ENCODE data around the gene GPX2.

The GPX2 gene

DNA sequence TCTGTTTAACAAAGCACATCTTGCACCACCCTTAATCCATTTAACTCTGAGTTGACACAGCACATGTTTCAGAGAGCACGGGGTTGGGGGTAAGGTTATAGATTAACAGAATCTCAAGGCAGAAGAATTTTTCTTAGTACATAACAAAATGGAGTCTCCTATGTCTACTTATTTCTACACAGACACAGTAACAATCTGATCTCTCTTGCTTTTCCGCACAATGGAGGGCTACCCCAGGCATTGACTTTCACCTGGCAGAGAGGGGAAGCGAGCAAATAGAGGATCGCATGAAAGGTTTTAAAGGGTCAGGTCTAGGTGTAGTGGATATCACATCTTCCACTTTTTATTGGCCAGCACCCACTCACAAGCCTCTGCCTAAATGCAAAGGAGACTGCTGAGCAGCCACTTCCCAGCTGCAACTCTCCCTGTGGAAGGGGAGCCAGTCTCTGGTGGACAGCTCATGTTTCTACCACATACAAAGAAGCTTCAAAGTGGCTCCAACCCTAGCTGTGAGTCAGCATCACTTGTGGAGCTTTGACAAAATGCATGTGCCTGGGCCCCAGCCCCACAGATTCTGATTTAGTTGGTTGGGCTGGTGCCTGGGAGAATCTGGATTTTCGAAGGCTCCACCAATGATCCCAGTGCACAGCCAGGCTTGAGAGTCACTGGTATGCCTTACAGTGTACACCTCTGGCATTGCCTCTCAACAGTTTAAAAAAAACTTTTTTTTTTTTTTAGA lies 37.0 kb upstream of the GPX2 start:
- Histone ChIP-seq H3K36me3 (ENCODE audit: control insufficient read depth in 2 of 2, insufficient read depth in 1 of 2, low read length in 2 of 2) (no peaks in the 10 kb centered on the region), H3K9me3 (ENCODE audit: control insufficient read depth, insufficient read depth, low read depth, low read length) (no peaks in the 10 kb centered on the region), H3K27ac (ENCODE audit: extremely low read depth, low read depth, low read length) (no peak overlapping the region), H3K4me1 (ENCODE audit: control insufficient read depth, insufficient read depth, low read length) (no peaks in the 10 kb centered on the region), H3K4me3 (ENCODE audit: low read depth, low read length) (no peak overlapping the region)
- POLR2A ChIA-PET, result no interaction called here
- TF ChIP-seq FEZF1 (tag by site-specific recombination; IDR thresholded peaks at IDR 0.05) (no peak), ZBTB20 (tag by site-specific recombination; IDR thresholded peaks at IDR 0.05) (peak; percentile 68), ZNF174 (tag by site-specific recombination; IDR thresholded peaks at IDR 0.05) (no peak)
- TF ChIP-seq, protein P1, sequence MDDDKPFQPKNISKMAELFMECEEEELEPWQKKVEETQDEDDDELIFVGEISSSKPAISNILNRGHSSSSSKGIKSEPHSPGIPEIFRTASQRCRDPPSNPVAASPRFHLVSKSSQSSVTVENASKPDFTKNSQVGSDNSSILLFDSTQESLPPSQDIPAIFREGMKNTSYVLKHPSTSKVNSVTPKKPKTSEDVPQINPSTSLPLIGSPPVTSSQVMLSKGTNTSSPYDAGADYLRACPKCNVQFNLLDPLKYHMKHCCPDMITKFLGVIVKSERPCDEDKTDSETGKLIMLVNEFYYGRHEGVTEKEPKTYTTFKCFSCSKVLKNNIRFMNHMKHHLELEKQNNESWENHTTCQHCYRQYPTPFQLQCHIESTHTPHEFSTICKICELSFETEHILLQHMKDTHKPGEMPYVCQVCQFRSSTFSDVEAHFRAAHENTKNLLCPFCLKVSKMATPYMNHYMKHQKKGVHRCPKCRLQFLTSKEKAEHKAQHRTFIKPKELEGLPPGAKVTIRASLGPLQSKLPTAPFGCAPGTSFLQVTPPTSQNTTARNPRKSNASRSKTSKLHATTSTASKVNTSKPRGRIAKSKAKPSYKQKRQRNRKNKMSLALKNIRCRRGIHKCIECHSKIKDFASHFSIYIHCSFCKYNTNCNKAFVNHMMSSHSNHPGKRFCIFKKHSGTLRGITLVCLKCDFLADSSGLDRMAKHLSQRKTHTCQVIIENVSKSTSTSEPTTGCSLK (tag by site-specific recombination; IDR thresholded peaks at IDR 0.05), result no peak
- CTCF ChIA-PET, result interaction anchor here (0.7 to 2.6 kb wide), 2 partner anchors 28 to 87 kb away, joined by 3 to 18 read pairs; no protein-coding TSS in a partner anchor

DNA sequence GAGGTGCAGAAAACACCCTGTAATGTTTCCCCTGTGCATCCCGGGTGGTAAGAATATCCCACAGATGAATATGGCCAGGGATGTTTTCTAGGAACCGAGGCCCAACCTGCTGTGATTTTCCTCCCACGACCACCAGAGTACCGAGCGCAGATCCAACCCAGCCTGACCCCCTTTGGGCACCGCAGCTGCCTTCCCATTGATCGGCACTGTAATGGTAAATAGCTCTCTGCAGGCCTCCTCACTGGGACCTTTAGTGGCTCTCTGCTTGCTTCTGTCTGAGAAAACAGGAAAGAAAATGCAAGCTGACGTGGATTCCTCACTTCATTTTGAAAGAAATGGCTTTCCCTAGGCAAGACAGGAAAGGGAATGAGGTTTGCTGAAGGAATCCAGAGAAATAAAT lies 32.0 kb upstream of the GPX2 start:
- TF ChIP-seq ZNF174 (tag by site-specific recombination; IDR thresholded peaks at IDR 0.05) (no peak), ZNF121 (tag by site-specific recombination; IDR thresholded peaks at IDR 0.05) (no peak), ZFP37 (tag by site-specific recombination; IDR thresholded peaks at IDR 0.05) (no peak), ZNF473 (tag by site-specific recombination; IDR thresholded peaks at IDR 0.05) (no peak), SALL2 (tag by site-specific recombination; IDR thresholded peaks at IDR 0.05; ENCODE audit: borderline replicate concordance) (no peak), ZNF658 (tag by site-specific recombination; IDR thresholded peaks at IDR 0.05) (no peak)
- TF ChIP-seq, protein P2, sequence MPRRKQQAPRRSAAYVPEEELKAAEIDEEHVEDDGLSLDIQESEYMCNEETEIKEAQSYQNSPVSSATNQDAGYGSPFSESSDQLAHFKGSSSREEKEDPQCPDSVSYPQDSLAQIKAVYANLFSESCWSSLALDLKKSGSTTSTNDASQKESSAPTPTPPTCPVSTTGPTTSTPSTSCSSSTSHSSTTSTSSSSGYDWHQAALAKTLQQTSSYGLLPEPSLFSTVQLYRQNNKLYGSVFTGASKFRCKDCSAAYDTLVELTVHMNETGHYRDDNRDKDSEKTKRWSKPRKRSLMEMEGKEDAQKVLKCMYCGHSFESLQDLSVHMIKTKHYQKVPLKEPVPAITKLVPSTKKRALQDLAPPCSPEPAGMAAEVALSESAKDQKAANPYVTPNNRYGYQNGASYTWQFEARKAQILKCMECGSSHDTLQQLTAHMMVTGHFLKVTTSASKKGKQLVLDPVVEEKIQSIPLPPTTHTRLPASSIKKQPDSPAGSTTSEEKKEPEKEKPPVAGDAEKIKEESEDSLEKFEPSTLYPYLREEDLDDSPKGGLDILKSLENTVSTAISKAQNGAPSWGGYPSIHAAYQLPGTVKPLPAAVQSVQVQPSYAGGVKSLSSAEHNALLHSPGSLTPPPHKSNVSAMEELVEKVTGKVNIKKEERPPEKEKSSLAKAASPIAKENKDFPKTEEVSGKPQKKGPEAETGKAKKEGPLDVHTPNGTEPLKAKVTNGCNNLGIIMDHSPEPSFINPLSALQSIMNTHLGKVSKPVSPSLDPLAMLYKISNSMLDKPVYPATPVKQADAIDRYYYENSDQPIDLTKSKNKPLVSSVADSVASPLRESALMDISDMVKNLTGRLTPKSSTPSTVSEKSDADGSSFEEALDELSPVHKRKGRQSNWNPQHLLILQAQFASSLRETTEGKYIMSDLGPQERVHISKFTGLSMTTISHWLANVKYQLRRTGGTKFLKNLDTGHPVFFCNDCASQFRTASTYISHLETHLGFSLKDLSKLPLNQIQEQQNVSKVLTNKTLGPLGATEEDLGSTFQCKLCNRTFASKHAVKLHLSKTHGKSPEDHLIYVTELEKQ (tag by site-specific recombination; IDR thresholded peaks at IDR 0.05; ENCODE audit: borderline replicate concordance), result no peak
- TF ChIP-seq, protein P3, sequence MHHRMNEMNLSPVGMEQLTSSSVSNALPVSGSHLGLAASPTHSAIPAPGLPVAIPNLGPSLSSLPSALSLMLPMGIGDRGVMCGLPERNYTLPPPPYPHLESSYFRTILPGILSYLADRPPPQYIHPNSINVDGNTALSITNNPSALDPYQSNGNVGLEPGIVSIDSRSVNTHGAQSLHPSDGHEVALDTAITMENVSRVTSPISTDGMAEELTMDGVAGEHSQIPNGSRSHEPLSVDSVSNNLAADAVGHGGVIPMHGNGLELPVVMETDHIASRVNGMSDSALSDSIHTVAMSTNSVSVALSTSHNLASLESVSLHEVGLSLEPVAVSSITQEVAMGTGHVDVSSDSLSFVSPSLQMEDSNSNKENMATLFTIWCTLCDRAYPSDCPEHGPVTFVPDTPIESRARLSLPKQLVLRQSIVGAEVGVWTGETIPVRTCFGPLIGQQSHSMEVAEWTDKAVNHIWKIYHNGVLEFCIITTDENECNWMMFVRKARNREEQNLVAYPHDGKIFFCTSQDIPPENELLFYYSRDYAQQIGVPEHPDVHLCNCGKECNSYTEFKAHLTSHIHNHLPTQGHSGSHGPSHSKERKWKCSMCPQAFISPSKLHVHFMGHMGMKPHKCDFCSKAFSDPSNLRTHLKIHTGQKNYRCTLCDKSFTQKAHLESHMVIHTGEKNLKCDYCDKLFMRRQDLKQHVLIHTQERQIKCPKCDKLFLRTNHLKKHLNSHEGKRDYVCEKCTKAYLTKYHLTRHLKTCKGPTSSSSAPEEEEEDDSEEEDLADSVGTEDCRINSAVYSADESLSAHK (tag by site-specific recombination; IDR thresholded peaks at IDR 0.05), result no peak
- no peaks in the 10 kb centered on the region for H3K36me3 ChIP-seq (ENCODE audit: control insufficient read depth in 2 of 2, insufficient read depth in 1 of 2, low read length in 2 of 2)
- ChIA-PET POLR2A (no interaction called here), CTCF (interaction anchor here (0.6 to 1.6 kb wide), 4 partner anchors 9 to 562 kb away, joined by 3 to 5 read pairs (median 4); no protein-coding TSS in a partner anchor)
- no peak overlapping the region for H3K27ac ChIP-seq (ENCODE audit: extremely low read depth, low read depth, low read length)
- no peaks in the 10 kb centered on the region for H3K9me3 ChIP-seq (ENCODE audit: control insufficient read depth, insufficient read depth, low read depth, low read length)
- H3K4me1 ChIP-seq (ENCODE audit: control insufficient read depth, insufficient read depth, low read length), result peaks cover 4% of the 10 kb centered on the region; the same call in 1 of the 2 replicates
- H3K4me3 ChIP-seq (ENCODE audit: low read depth, low read length), result no peak overlapping the region

DNA sequence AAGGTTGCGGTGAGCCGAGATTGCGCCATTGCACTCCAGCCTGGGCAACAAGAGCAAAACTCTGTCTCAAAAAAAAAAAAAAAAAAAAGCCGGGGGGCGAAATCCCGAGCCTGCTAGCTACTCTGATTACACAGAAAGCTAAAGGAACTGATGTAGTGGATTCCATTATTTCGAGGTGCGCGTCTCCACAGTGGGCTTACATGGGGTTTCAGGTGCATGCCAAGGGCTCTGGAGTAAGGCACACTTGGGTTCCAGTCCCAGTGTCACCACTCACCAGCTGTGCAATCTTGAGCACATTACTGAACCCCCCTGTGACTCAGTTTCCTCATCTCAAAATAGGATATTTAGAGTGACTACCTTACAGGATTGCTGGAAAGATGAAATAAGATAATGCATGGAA lies 31.3 kb upstream of the GPX2 start:
- POLR2A ChIA-PET, result interaction anchor here (0.6 kb wide), 1 partner anchor 635 kb away, joined by 4 read pairs; no protein-coding TSS in a partner anchor
- no peaks in the 10 kb centered on the region for H3K36me3 ChIP-seq (ENCODE audit: control insufficient read depth in 2 of 2, insufficient read depth in 1 of 2, low read length in 2 of 2)
- peaks cover 5% of the 10 kb centered on the region; the same call in 1 of the 2 replicates for H3K4me1 ChIP-seq (ENCODE audit: control insufficient read depth, insufficient read depth, low read length)
- H3K9me3 ChIP-seq (ENCODE audit: control insufficient read depth, insufficient read depth, low read depth, low read length), result no peaks in the 10 kb centered on the region
- no peak overlapping the region for H3K27ac ChIP-seq (ENCODE audit: extremely low read depth, low read depth, low read length)
- H3K4me3 ChIP-seq (ENCODE audit: low read depth, low read length), result no peak overlapping the region
- CTCF ChIA-PET, result interaction anchor here (1.6 kb wide), 1 partner anchor 82 kb away, joined by 5 read pairs; no protein-coding TSS in a partner anchor
- no peak for TF ChIP-seq ZNF138 (tag by site-specific recombination; IDR thresholded peaks at IDR 0.05; ENCODE audit: borderline replicate concordance)
- no peak for TF ChIP-seq ZNF792 (tag by site-specific recombination; IDR thresholded peaks at IDR 0.05)
- TF ChIP-seq ZNF10 (tag by site-specific recombination; IDR thresholded peaks at IDR 0.05), result no peak
- no peak for TF ChIP-seq ZNF423 (tag by site-specific recombination; IDR thresholded peaks at IDR 0.05)
- TF ChIP-seq ZNF596 (tag by site-specific recombination; IDR thresholded peaks at IDR 0.05), result no peak
- no peak for TF ChIP-seq ZNF558 (tag by site-specific recombination; IDR thresholded peaks at IDR 0.05)
- no peak for TF ChIP-seq ZNF621 (tag by site-specific recombination; IDR thresholded peaks at IDR 0.05)
- no peak for TF ChIP-seq ZNF16 (tag by site-specific recombination; IDR thresholded peaks at IDR 0.05; ENCODE audit: low read depth)
- no peak for TF ChIP-seq ZNF701 (tag by site-specific recombination; IDR thresholded peaks at IDR 0.05)
- no peak for TF ChIP-seq ZNF830 (tag by site-specific recombination; IDR thresholded peaks at IDR 0.05; ENCODE audit: low read depth)
- no peak for TF ChIP-seq ZBTB48 (tag by site-specific recombination; IDR thresholded peaks at IDR 0.05)
- TF ChIP-seq ZNF629 (tag by site-specific recombination; IDR thresholded peaks at IDR 0.05), result no peak

Measured in HEK293 (cell line).